MM.1S (cell line): ENCODE measurements around the gene PTPRD.

Source experiments
- DNase-seq: peaks from one replicate; pipeline ENCODE4 v3.0.0-alpha.2; 2015
- H2AFZ ChIP-seq: fragments of 300-600 bp; sonication (generic); 2 replicates; pipeline ENCODE4 v1.6.0; 2016; ENCODE audit warnings: antibody characterized with exemption, low read length
- H3F3A ChIP-seq: fragments of 300-600 bp; sonication (generic); 2 replicates; pipeline ENCODE4 v1.6.1; 2016; ENCODE audit warnings: mild to moderate bottlenecking, antibody characterized with exemption, low read length, moderate library complexity, mixed read lengths; ENCODE audit not compliant: insufficient read depth
- H3K27ac ChIP-seq: fragments of 300-600 bp; sonication (generic); 2 replicates; pipeline ENCODE4 v1.5.1; 2016; ENCODE audit warnings: mild to moderate bottlenecking, low read length
- H3K27me3 ChIP-seq: fragments of 300-600 bp; sonication (generic); replicated peaks from 2 replicates; pipeline ENCODE4 v1.6.0; 2016; ENCODE audit warnings: low read length; ENCODE audit not compliant: insufficient read depth
- H3K36me3 ChIP-seq: fragments of 300-600 bp; sonication (generic); replicated peaks from 2 replicates; pipeline ENCODE4 v1.6.1; 2016; ENCODE audit warnings: mild to moderate bottlenecking, low read length, mixed read lengths; ENCODE audit not compliant: insufficient read depth
- H3K4me1 ChIP-seq: fragments of 300-600 bp; sonication (generic); 2 replicates; pipeline ENCODE4 v1.6.1; 2016; ENCODE audit warnings: low read length, mixed read lengths
- H3K4me2 ChIP-seq: fragments of 300-600 bp; sonication (generic); 2 replicates; pipeline ENCODE4 v1.6.0; 2016; ENCODE audit warnings: low read depth, low read length
- H3K4me3 ChIP-seq: fragments of 300-600 bp; sonication (generic); 2 replicates; pipeline ENCODE4 v1.5.1; 2016; ENCODE audit warnings: low read length, mixed read lengths
- H3K79me2 ChIP-seq: fragments of 300-600 bp; sonication (generic); 2 replicates; pipeline ENCODE4 v1.6.1; 2016; ENCODE audit warnings: mixed run types, low read length, mixed read lengths
- H3K9ac ChIP-seq: fragments of 300-600 bp; sonication (generic); 2 replicates; pipeline ENCODE4 v1.6.1; 2016; ENCODE audit warnings: low read length, mixed read lengths
- H3K9me2 ChIP-seq: fragments of 300-600 bp; sonication (generic); replicated peaks from 2 replicates; pipeline ENCODE4 v1.6.1; 2016; ENCODE audit warnings: mild to moderate bottlenecking, low read length, mixed read lengths; ENCODE audit not compliant: insufficient read depth
- H3K9me3 ChIP-seq: fragments of 300-600 bp; sonication (generic); replicated peaks from 2 replicates; pipeline ENCODE4 v1.6.1; 2016; ENCODE audit warnings: mild to moderate bottlenecking, low read length, mixed read lengths; ENCODE audit not compliant: insufficient read depth
- H4K20me1 ChIP-seq: fragments of 300-600 bp; sonication (generic); 2 replicates; pipeline ENCODE4 v1.6.1; 2016; ENCODE audit warnings: mild to moderate bottlenecking, low read length, moderate library complexity, mixed read lengths; ENCODE audit not compliant: insufficient read depth
- CTCF ChIP-seq: fragments of 300-600 bp; sonication (generic); IDR thresholded peaks from 2 replicates; pipeline ENCODE4 v1.5.1; 2016; ENCODE audit warnings: antibody characterized with exemption, low read length, mixed read lengths
- EZH2 ChIP-seq: fragments of 300-600 bp; sonication (generic); optimal IDR thresholded peaks from 2 replicates; pipeline ENCODE3; 2017; ENCODE audit warnings: low read depth, mild to moderate bottlenecking, antibody characterized with exemption, low read length, mixed read lengths
- EZH2phosphoT487 ChIP-seq: fragments of 300-600 bp; sonication (generic); IDR thresholded peaks from 2 replicates; pipeline ENCODE4 v1.6.1; 2018; ENCODE audit warnings: antibody characterized with exemption, low read length

The PTPRD gene

GRCh38 chr9:8647824-8648223 is 1965.0 kb downstream of the PTPRD start:
- Histone ChIP-seq H3K36me3 (no peaks in the 10 kb centered on the region), H3K9ac (no peak overlapping the region), H4K20me1 (no peaks in the 10 kb centered on the region), H3K9me2 (no peaks in the 10 kb centered on the region), H3K27ac (no peak overlapping the region), H3K79me2 (no peaks in the 10 kb centered on the region), H3K4me2 (no peak overlapping the region), H3F3A (no peaks in the 10 kb centered on the region), H3K4me3 (no peak overlapping the region), H3K4me1 (no peaks in the 10 kb centered on the region), H2AFZ (no peak overlapping the region), H3K9me3 (no peaks in the 10 kb centered on the region), H3K27me3 (no peaks in the 10 kb centered on the region)
- no peak for DNase-seq
- no peak for TF ChIP-seq EZH2
- no peak for TF ChIP-seq CTCF
- TF ChIP-seq EZH2phosphoT487 = no peak

GRCh38 chr9:8644571-8644970 is 1968.2 kb downstream of the PTPRD start:
- TF ChIP-seq EZH2 (no peak), CTCF (no peak), EZH2phosphoT487 (no peak)
- Histone ChIP-seq H3K27me3 (no peaks in the 10 kb centered on the region), H2AFZ (no peak overlapping the region), H3K9ac (no peak overlapping the region), H3K9me3 (no peaks in the 10 kb centered on the region), H3K27ac (no peak overlapping the region), H3K4me3 (no peak overlapping the region), H3F3A (no peaks in the 10 kb centered on the region), H3K9me2 (no peaks in the 10 kb centered on the region), H4K20me1 (no peaks in the 10 kb centered on the region), H3K79me2 (no peaks in the 10 kb centered on the region), H3K4me2 (no peak overlapping the region), H3K4me1 (no peaks in the 10 kb centered on the region), H3K36me3 (no peaks in the 10 kb centered on the region)
- no peak for DNase-seq

DNA sequence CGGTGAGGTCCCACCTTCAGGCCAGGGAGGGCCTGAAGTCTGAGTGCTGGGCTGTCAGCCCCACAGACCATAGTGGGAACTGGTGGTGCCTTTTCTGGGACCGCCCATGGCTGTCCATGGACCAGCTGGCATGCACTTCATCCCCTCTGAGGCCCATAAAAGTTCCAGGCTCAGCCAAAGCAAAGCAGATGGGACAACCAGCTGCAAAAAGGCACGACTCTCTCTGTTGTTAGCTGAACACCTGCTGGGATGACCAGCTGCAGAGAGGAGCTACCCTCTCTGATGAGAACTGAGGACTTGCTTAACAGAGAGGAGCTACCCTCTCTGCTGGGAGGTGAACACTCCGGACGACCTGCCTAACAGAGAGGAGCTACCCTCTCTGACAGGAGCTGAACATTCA is 1968.9 kb downstream of the PTPRD start:
- Histone ChIP-seq H3K9me2 (no peaks in the 10 kb centered on the region), H3K27me3 (no peaks in the 10 kb centered on the region), H4K20me1 (no peaks in the 10 kb centered on the region), H2AFZ (no peak overlapping the region), H3K4me2 (no peak overlapping the region), H3K36me3 (no peaks in the 10 kb centered on the region), H3F3A (no peaks in the 10 kb centered on the region), H3K9me3 (no peaks in the 10 kb centered on the region), H3K4me3 (no peak overlapping the region), H3K79me2 (no peaks in the 10 kb centered on the region), H3K27ac (no peak overlapping the region), H3K9ac (no peak overlapping the region), H3K4me1 (no peaks in the 10 kb centered on the region)
- TF ChIP-seq EZH2 (no peak), EZH2phosphoT487 (no peak), CTCF (no peak)
- DNase-seq = no peak
